Small intestine (tissue), 7 donors: ENCODE results near the gene CHID1. TPM values are rescaled to one million over a fixed set of nuclear protein-coding genes. Genes with fewer than 3 reads are reported as not detected.

Source experiments
- DNase-seq, 2 donors: peaks; one replicate each; pipeline versions ENCODE4 v3.0.0 to v3.0.0-alpha.2; 2013
- FAIRE-seq: peaks from 2 replicates; lab custom pipeline; 2012; peaks lifted over from hg19 to GRCh38; lab: Jason Lieb, UNC
- H3K27ac ChIP-seq, 3 donors: one replicate each; pipeline ENCODE4 v1.5.1; 2013; ENCODE audit warnings: low read length in 2 of 3, mild to moderate bottlenecking in 2 of 3, control low read depth in 1 of 3, inconsistent platforms in 1 of 3, low read depth in 1 of 3, moderate library complexity in 1 of 3
- H3K27me3 ChIP-seq, 3 donors: one replicate each; pipeline ENCODE4 v1.6.1; 2013; ENCODE audit warnings: low read length in 3 of 3, inconsistent platforms in 1 of 3; ENCODE audit not compliant: control insufficient read depth in 3 of 3, insufficient read depth in 3 of 3
- H3K36me3 ChIP-seq, 3 donors: one replicate each; pipeline ENCODE4 v1.6.1; 2013; ENCODE audit warnings: low read length in 3 of 3, inconsistent platforms in 1 of 3, low read depth in 1 of 3, mild to moderate bottlenecking in 1 of 3, moderate library complexity in 1 of 3; ENCODE audit not compliant: control insufficient read depth in 3 of 3, insufficient read depth in 2 of 3
- H3K4me1 ChIP-seq, 3 donors: one replicate each; pipeline ENCODE4 v1.6.1; 2013; ENCODE audit warnings: low read length in 2 of 3, inconsistent platforms in 1 of 3, low read depth in 1 of 3, mild to moderate bottlenecking in 1 of 3, moderate library complexity in 1 of 3; ENCODE audit not compliant: control insufficient read depth in 3 of 3, insufficient read depth in 2 of 3
- H3K4me3 ChIP-seq, 3 donors: one replicate each; pipeline ENCODE4 v1.5.1; 2013; ENCODE audit warnings: low read length in 3 of 3, control low read depth in 1 of 3, inconsistent platforms in 1 of 3, low read depth in 1 of 3, mild to moderate bottlenecking in 1 of 3, moderate library complexity in 1 of 3
- H3K9me3 ChIP-seq, 2 donors: one replicate each; pipeline ENCODE4 v1.6.1; 2013; ENCODE audit warnings: low read depth in 1 of 2, low read length in 1 of 2; ENCODE audit not compliant: control insufficient read depth in 2 of 2, insufficient read depth in 1 of 2
- WGBS, 3 donors: extraction: QIAGEN DNeasy Blood & Tissue Kit; methylation state at CpG; one replicate each; pipeline ENCODE4 v1.1.7; 2013; 5-methylcytosine and 5-hydroxymethylcytosine counted together
- polyA plus RNA-seq, 4 donors: library from polyadenylated mRNA; stranded (reverse) in 3 of 4; unstranded in 1 of 4; fragments of 200-250 nt in 3 of 4; fragments of 120-200 nt in 1 of 4; gene quantifications; one replicate each; pipeline versions ENCODE4 v1.2.1 to v1.2.3, GENCODE V29; 2013
- donor health status: healthy with polysubstance abuse.
- donor health status: control.
- donor health status: control.
- donor health status: Bipolar disorder and iron deficiency.
- donor health status: healthy.

CHID1 gene
- polyA plus RNA-seq, 4 donors: 13.6 to 94.4 (median 42.1) TPM

DNA sequence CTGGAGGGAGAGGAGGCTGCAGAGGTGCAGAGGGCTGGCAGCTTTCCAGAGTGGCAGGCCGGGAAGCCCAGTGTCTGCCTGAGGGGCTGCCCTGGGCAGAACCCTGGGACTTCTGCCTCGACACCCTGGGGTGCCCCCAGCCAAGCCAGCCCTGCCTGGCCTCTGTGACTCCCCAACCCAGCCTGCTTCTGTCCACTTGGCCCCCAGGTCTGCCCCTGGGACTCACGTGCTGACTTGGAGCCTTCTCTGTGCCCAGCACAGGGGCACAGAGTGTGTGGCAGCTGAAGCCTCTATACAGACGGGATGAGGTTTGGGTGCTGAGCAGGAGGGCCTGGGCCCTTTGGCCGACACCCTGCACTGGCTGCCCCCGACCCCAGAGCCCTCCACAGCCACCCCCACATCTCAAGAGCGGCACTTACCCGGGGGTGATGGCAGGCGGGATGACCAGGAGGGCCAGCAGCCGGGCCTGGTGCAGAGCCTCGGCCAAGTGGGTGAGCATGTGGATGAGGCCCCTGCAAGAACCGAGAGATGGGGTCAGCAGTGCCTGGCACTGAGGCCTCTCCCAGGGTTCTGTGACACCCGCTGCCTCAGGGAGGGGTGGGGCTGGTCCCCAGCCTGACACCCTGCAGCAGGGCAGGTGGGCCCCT lies 17.5 kb downstream of the CHID1 start:
- no peaks in the 10 kb centered on the region for H3K4me1 ChIP-seq
- H3K9me3 ChIP-seq: no peaks in the 10 kb centered on the region
- no peak overlapping the region for H3K4me3 ChIP-seq
- H3K36me3 ChIP-seq: peaks cover 0 to 74% (median 0%) of the 10 kb centered on the region in 3 donors
- FAIRE-seq (no peak), DNase-seq (no peak)
- no peaks in the 10 kb centered on the region for H3K27me3 ChIP-seq
- WGBS, 3 donors: 85 to 92% (median 91%) methylated on average over 11 to 13 of the region's 13 CpGs
- H3K27ac ChIP-seq: no peak overlapping the region

DNA sequence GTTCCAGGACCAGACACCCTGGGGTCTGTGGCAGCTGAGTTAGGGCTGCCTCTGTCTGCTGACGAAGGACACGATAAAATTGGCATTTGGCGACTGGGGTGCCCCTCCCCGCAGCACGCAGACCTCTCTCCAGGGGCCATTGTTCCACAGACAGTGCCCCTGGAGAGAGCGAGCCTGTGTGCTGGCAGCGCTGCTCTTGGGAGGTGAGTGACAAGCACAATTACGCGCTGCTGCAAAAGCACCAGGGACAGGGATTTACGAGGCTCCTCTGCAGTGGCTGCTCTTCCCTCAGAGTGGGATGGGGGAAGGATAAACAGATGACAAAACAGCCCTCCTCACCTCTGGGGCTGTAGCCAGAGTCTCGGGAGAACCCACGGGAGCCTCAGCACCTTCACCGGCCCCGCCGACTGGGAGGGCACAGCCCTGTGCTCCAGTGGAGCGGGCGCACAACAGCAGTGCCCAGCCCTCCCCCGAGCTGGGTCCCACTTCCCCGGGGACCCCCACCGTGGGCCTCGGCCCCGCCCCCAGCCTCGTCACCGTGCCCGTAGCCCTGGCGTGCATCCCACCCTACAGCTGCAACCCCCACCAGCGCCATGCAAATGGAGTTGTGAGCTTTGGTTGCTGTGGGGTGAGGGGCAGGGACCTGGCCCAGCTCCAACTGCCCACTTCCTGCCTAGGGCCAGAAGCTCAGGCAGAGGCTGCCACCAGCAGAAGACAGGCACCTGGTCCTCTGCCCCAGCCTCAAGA lies 19.6 kb downstream of the CHID1 start:
- Histone ChIP-seq H3K27ac (no peak overlapping the region), H3K27me3 (no peaks in the 10 kb centered on the region), H3K4me1 (no peaks in the 10 kb centered on the region), H3K36me3 (peaks cover 0 to 86% (median 0%) of the 10 kb centered on the region in 3 donors), H3K9me3 (no peaks in the 10 kb centered on the region), H3K4me3 (no peak overlapping the region)
- DNase-seq: no peak
- WGBS, 3 donors: 79 to 92% (median 92%) methylated on average over 26 to 27 of the region's 27 CpGs
- FAIRE-seq: no peak

DNA sequence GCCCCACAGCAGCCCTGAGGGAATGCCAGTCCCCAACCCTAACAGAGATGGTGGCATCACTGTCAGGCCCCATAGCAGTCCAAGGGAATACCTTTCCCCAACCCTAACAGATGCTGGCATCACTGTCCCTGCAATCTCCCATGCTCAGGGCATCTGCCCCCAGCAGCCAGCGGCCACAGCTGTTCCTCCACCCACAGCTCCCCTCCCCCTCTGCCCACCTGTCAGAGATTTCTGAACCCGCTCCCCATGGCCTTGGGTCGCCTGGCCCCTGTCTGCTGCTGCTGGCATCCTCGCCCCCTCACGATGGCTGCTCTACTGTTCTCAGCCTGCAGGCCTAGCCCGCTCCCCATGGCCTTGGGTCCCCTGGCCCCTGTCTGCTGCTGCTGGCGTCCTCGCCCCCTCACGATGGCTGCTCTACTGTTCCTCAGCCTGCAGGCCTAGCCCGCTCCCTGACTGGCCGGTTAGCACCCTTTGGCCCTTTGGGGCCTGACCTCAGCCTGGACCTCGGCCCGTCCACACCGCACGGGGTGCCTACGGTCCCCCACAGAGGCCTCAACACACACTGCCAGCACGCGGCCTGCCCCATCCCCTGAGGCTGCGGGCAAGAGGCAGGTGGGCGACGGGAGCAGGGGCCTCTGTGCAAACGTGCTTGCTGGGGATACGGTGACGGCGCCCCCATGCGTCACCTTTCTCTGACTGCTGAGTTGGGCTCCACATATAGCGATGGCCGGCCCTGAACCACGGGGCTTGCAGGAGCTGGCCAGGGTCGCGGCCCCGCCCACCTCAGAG lies 20.7 kb downstream of the CHID1 start:
- no peak for DNase-seq
- no peak for FAIRE-seq
- 92 to 96% (median 93%) methylated on average over 32 of the region's 32 CpGs for WGBS, 3 donors
- H3K4me3 ChIP-seq: no peak overlapping the region
- H3K27ac ChIP-seq: peak overlapping the region in 1 of 3 donors; percentile 17
- peaks cover 0 to 85% (median 0%) of the 10 kb centered on the region in 3 donors for H3K36me3 ChIP-seq
- H3K9me3 ChIP-seq: no peaks in the 10 kb centered on the region
- no peaks in the 10 kb centered on the region for H3K4me1 ChIP-seq
- H3K27me3 ChIP-seq: no peaks in the 10 kb centered on the region

DNA sequence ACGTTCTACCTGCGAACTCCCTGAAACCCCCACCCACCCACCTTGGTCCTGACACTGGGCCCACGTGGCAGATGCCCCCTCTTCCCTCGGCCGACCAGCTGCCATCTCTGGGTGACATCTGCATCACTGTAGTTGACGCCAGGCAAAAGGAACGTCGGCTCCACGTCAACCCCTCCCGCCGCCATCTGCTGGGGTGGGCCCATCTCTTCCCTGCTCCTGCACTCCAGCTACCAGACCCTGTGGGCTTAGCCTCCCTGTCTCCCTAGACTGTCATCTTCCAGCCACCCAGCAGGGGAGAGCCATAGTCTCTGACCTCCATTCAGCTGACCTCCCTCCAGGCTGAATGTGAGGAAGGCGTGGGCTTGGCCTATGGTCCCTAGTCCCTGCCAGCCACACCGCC lies 21.4 kb downstream of the CHID1 start:
- H3K27ac ChIP-seq: no peak overlapping the region
- WGBS, 3 donors: 93 to 97% (median 95%) methylated on average over 13 of the region's 13 CpGs
- FAIRE-seq (no peak), DNase-seq (no peak)
- H3K9me3 ChIP-seq: no peaks in the 10 kb centered on the region
- no peaks in the 10 kb centered on the region for H3K27me3 ChIP-seq
- no peaks in the 10 kb centered on the region for H3K4me1 ChIP-seq
- H3K36me3 ChIP-seq: peaks cover 0 to 85% (median 0%) of the 10 kb centered on the region in 3 donors
- H3K4me3 ChIP-seq: no peak overlapping the region

DNA sequence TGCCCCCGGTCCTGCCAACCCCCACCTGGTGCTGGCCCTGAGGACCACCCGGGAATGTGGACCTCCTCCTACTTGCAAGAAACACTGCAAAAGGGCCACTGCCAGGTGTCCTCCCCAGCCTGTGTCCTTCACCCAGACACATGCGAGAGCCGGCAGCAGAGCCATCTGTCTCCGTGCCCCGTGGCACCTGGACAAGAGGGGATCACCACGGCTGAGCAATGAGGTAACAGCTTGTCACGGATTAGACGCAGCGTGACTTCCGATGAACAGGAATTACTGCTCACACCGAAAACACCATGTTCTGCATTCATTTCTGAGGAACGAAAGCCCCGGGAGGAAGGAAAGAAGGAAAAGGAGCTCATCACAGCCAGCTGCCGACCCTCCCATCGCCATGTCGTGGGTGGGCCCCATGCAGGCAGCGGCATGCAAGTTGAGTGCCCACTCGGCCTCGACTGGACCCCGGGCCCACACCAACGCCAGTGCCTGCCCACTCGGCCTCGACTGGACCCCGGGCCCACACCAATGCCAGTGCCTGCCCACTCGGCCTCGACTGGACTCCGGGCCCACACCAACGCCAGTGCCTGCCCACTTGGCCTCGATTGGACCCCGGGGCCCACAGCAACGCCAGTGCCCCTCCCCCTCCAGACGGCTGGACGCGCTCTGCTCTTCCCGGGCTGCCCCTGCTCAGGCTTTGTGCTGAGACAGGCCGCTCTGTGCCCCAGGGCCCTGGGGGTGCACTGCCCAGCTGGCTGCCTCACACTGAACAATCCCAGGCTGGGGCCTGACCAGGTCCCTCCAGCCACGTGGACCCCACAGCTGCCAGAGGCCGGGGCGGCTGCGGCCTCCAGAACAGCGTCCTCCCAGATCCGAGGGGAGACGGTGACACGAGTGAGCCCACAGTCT lies 22.0 kb downstream of the CHID1 start:
- no peaks in the 10 kb centered on the region for H3K4me1 ChIP-seq
- DNase-seq (no peak), FAIRE-seq (no peak)
- no peaks in the 10 kb centered on the region for H3K9me3 ChIP-seq
- no peak overlapping the region for H3K27ac ChIP-seq
- no peaks in the 10 kb centered on the region for H3K27me3 ChIP-seq
- no peak overlapping the region for H3K4me3 ChIP-seq
- WGBS, 3 donors: 89 to 93% (median 92%) methylated on average over 40 to 45 of the region's 45 CpGs
- H3K36me3 ChIP-seq: peaks cover 0 to 90% (median 0%) of the 10 kb centered on the region in 3 donors

DNA sequence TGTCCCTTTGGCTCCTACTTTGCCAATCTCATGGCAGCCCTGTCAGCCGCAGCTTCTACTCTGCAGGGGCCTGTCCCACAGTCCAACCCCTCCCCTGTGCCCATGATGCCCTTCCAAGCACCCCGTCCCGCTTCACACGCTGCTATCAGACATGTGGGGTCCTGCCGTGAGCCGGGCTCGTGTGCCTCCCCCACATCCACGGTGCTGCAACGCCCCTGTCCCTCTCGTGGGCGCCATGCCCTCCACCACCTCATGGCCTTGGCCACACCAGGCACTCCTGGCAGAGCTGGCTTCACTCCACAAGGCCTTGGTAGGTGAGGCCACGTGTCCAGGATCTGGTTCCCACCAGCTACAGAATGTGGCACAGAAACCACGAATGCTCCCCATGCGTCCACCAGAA lies 23.0 kb downstream of the CHID1 start:
- Histone ChIP-seq H3K27me3 (no peaks in the 10 kb centered on the region), H3K36me3 (peaks cover 0 to 91% (median 4%) of the 10 kb centered on the region in 3 donors), H3K9me3 (no peaks in the 10 kb centered on the region), H3K27ac (no peak overlapping the region), H3K4me1 (no peaks in the 10 kb centered on the region), H3K4me3 (no peak overlapping the region)
- DNase-seq: no peak
- WGBS, 3 donors: 92 to 96% (median 94%) methylated on average over 14 of the region's 14 CpGs
- FAIRE-seq: no peak

GRCh38 chr11:886568-886967 lies 24.0 kb downstream of the CHID1 start:
- H3K27me3 ChIP-seq: no peaks in the 10 kb centered on the region
- DNase-seq: no peak
- 97 to 98% (median 97%) methylated on average over 17 of the region's 17 CpGs for WGBS, 3 donors
- no peaks in the 10 kb centered on the region for H3K9me3 ChIP-seq
- no peak overlapping the region for H3K27ac ChIP-seq
- no peaks in the 10 kb centered on the region for H3K4me1 ChIP-seq
- FAIRE-seq: no peak
- no peak overlapping the region for H3K4me3 ChIP-seq
- H3K36me3 ChIP-seq: peaks cover 0 to 89% (median 4%) of the 10 kb centered on the region in 3 donors
